NCI-H2029 treated with DMSO at 0.1 percent for 48 hours (cell line): Measurements from ENCODE around the gene NACA2.

Experiments
- DNase-seq: peaks from one replicate; lab custom pipeline; 2025; lab: John Stamatoyannopoulos, UW

Gene NACA2

DNA sequence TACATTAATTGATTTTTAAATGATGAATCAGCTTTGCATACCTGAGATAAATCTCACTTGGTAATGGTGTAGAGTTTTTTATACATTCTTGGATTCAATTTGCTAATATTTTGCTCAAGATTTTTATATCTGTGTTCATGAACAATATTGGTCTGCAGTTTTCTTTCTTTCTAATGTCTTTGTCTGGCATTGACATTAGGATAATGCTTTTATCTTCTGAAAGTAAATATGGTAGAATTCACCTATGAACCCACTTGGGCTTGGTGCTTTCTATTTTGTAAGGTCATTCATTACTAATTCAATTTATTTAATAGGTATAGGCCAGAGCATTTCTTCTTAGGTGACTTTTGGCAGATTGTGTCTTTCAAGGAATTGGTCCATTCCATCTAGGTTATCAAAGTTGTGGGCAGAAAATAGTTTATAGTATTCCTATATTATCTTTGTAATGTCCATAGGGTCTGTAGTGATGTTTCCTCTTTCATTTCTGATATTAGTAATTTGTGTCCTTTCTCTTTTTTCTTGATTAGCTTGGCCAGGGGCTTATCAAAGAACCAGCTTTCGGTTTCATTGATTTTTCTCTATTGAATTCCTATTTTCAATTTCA lies 45.6 kb downstream of the NACA2 start:
- no peak for DNase-seq

DNA sequence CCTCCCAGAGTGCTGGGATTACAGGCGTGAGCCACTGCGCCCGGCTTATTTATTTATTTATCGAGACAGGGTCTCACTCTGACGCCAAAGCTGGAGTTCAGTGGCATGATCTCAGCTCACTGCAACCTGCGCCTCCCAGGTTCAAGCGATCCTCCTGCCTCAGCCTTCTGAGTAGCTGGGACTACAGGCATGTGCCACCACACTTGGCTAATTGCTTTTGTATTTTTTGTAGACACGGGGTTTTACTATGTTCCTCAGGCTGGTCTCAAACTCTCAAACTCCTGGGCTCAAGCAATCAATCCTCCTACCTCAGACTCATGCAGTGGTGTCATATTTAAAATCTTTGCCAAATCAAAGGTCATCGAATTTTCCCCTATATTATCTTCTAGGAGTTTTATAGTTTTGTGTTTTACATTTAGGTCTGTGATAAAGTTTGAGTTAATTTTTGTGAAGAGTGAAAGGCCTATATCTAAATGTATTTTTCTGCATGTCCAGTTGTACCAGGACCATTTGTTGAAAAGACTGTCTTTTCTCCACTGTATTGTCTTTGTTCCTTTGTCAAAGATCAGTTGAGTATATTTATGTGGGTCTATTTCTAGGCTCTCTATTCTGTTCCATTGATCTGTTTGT lies 47.1 kb downstream of the NACA2 start:
- DNase-seq: no peak

DNA sequence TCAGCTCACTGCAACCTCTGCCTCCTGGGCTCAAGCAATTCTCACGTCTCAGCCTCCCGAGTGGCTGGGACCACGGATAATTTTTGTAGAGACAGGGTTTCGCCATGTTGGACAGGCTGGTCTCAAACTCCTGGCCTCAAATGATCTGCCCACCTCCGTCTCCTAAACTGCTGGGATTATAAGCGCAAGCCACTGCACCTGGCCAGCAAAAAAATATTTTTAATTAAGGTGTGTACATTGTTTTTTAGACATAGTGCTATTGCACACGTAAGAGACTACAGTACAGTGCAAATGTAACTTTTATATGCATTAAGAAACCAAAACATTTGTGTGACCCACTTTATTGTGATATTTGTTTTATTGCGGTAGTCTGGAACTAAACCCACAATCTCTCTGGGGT lies 49.0 kb downstream of the NACA2 start:
- no peak for DNase-seq

DNA sequence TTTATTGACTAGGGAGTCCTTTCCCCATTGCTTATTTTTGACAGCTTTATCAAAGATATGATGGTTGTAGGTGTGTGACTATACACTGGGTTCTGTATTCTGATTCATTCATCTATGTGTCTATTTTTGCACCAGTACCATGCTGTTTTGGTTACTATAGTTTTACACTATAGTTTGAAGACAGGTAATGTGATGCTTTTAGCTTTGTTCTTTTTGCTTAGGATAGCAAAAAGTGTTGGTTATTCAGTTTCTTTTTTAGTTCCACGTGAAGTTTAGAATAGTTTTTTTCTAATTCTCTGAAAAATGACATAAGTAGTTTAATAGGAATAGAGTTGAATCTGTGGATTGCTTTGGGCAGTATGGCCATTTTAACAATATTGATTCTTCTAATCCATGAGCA lies 50.1 kb downstream of the NACA2 start:
- DNase-seq: no peak
